HEK293T (cell line): ENCODE data around the gene SH3D21.

Experiments used
- CTCF ChIA-PET: fragments of 350-600 bp; formaldehyde crosslinking; extraction: SDS; loops from one replicate; lab custom pipeline; 2021; ENCODE audit warnings: antibody characterized with exemption, inconsistent platforms; lab: Yijun Ruan, JAX
- POLR2A ChIA-PET: fragments of 350-600 bp; formaldehyde crosslinking; extraction: SDS; loops from one replicate; lab custom pipeline; 2020; ENCODE audit warnings: antibody characterized with exemption, inconsistent platforms; lab: Yijun Ruan, JAX
- DNase-seq: peaks from one replicate; pipeline ENCODE4 v3.0.0; 2012; ENCODE audit warnings: mixed read lengths; ENCODE audit errors: extremely low spot score
- ARNT ChIP-seq: fragments of 450-650 bp; IDR thresholded peaks from 2 replicates; pipeline ENCODE4 v1.6.1; 2017; ENCODE audit warnings: mild to moderate bottlenecking
- BHLHE40 ChIP-seq: fragments of 450-650 bp; IDR thresholded peaks from 2 replicates; pipeline ENCODE4 v1.6.1; 2016; ENCODE audit warnings: mild to moderate bottlenecking, moderate library complexity, borderline replicate concordance
- CTBP1 ChIP-seq: fragments of 450-650 bp; IDR thresholded peaks from 2 replicates; pipeline ENCODE4 v1.6.1; 2016; ENCODE audit warnings: borderline replicate concordance
- ELF4 ChIP-seq: fragments of 450-650 bp; IDR thresholded peaks from 2 replicates; pipeline ENCODE4 v1.6.1; 2017; ENCODE audit warnings: antibody characterized with exemption
- FOXA1 ChIP-seq: fragments of 450-650 bp; IDR thresholded peaks from 2 replicates; pipeline ENCODE4 v1.6.1; 2016; ENCODE audit warnings: mild to moderate bottlenecking
- FOXK2 ChIP-seq: fragments of 450-650 bp; IDR thresholded peaks from 2 replicates; pipeline ENCODE4 v1.6.1; 2016; ENCODE audit warnings: mild to moderate bottlenecking
- FOXM1 ChIP-seq: fragments of 450-650 bp; IDR thresholded peaks from 2 replicates; pipeline ENCODE4 v1.6.1; 2017; ENCODE audit warnings: mild to moderate bottlenecking, borderline replicate concordance
- HDGF ChIP-seq: fragments of 450-650 bp; IDR thresholded peaks from 2 replicates; pipeline ENCODE4 v1.6.1; 2017; ENCODE audit warnings: antibody characterized with exemption, borderline replicate concordance
- L3MBTL2 ChIP-seq: fragments of 450-650 bp; conservative IDR thresholded peaks from 2 replicates; pipeline ENCODE4 v1.6.1; 2016; ENCODE audit warnings: mild to moderate bottlenecking
- LEF1 ChIP-seq: fragments of 450-650 bp; IDR thresholded peaks from 2 replicates; pipeline ENCODE4 v1.6.1; 2017; ENCODE audit warnings: mild to moderate bottlenecking, borderline replicate concordance
- NFRKB ChIP-seq: fragments of 450-650 bp; IDR thresholded peaks from 2 replicates; pipeline ENCODE4 v1.6.1; 2016; ENCODE audit warnings: mild to moderate bottlenecking, moderate library complexity
- SP1 ChIP-seq: fragments of 450-650 bp; IDR thresholded peaks from 2 replicates; pipeline ENCODE4 v1.6.1; 2017
- SUZ12 ChIP-seq: fragments of 450-650 bp; IDR thresholded peaks from 2 replicates; pipeline ENCODE4 v1.6.1; 2016; ENCODE audit warnings: mild to moderate bottlenecking
- TARDBP ChIP-seq: fragments of 450-650 bp; IDR thresholded peaks from 2 replicates; pipeline ENCODE4 v1.6.1; 2016
- ZNF384 ChIP-seq: fragments of 450-650 bp; IDR thresholded peaks from 2 replicates; pipeline ENCODE4 v1.6.1; 2016
- TF ChIP-seq, protein P1 (sequence below): fragments of 450-650 bp; IDR thresholded peaks from 2 replicates; pipeline ENCODE4 v1.6.1; 2016

The SH3D21 gene

DNA sequence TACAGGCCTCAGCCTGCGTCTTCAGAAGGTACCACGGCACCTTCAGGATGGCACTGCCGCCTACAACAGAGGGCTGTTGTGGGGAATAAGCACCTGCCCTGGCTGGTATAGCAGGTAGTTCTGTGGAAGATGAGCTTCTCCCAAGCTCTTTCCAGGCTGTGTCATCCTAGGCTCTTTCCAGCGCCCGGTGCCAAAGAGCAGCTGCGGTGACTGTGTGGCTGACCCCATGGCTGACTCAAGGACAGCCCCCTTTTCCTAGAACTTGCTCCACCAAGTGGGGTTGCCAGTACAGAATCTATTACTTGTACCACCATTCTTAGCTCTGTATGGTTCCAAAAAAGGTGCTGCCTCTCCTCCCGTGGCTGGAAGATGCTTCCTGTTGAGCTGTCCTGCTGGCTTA lies 39.2 kb downstream of the SH3D21 start:
- ChIA-PET POLR2A (interaction anchor here (0.7 kb wide), 1 partner anchor 47 kb away, joined by 3 read pairs; no protein-coding TSS in a partner anchor), CTCF (interaction anchor here (0.5 to 1.2 kb wide), 2 partner anchors 26 to 76 kb away, joined by 3 read pairs; no protein-coding TSS in a partner anchor)
- DNase-seq = no peak
- TF ChIP-seq FOXK2 = no peak
- no peak for TF ChIP-seq BHLHE40
- TF ChIP-seq ELF4 = no peak
- no peak for TF ChIP-seq CTBP1

DNA sequence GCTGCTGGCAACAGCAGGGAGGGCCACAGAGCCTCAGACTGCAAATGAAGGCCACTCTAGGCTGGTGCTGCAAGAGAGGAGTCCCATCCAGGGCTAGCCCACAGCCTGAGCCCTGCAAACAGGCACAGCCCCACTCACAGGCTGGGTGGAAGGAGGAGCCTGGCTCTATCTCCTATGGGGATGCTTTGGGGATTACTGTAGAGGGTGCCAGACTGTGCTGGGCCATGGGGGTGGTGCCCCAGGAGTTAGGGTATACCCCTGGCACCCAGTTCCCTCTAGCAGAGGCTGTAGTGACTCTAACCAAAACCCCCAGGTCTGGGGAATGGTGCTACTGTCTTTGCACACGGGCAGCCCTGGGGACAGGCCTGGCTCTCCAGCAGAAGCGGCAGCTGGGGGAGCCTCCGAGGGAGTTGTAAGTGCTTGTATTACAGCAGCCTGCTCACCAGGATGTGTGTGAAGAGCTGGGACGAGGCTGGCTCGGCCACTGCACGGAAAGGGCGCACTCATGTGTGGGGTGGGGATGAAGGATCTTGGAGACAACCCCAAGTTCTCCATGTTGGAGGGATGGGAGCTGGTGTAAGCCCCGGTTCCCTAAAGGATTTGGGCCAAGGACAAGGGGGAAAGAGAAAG lies 40.7 kb downstream of the SH3D21 start:
- POLR2A ChIA-PET = no interaction called here
- TF ChIP-seq CTBP1 = no peak
- no peak for TF ChIP-seq FOXA1
- TF ChIP-seq, protein P1, sequence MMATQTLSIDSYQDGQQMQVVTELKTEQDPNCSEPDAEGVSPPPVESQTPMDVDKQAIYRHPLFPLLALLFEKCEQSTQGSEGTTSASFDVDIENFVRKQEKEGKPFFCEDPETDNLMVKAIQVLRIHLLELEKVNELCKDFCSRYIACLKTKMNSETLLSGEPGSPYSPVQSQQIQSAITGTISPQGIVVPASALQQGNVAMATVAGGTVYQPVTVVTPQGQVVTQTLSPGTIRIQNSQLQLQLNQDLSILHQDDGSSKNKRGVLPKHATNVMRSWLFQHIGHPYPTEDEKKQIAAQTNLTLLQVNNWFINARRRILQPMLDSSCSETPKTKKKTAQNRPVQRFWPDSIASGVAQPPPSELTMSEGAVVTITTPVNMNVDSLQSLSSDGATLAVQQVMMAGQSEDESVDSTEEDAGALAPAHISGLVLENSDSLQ = no peak
- no peak for TF ChIP-seq FOXK2
- TF ChIP-seq BHLHE40 = no peak
- TF ChIP-seq NFRKB = no peak
- no peak for TF ChIP-seq FOXM1
- TF ChIP-seq LEF1 = no peak
- DNase-seq = no peak
- CTCF ChIA-PET = interaction anchor here (0.8 kb wide), 1 partner anchor 22 kb away, joined by 3 read pairs; no protein-coding TSS in a partner anchor

DNA sequence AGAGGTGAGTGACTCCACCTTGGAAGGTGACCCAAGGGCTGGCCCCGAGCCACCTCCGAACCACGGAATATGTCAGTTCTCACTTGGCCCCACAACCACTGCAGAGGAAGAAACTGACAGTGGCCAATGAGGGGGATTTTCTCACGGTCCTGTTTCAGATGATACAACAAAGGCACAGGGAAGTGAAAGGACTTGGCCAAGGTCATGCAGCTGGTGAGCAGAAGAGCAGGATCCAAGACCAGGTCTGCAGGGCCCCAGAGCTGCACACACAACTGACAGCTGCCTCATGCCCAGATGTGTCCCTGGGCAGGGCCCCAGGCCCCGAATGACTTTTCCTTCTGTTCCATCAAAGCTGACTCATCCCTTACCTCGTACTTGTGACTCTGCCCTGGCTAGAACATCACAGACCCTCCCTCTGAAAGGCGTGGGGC lies 43.1 kb downstream of the SH3D21 start:
- TF ChIP-seq BHLHE40 = no peak
- no peak for TF ChIP-seq SUZ12
- no peak for TF ChIP-seq TARDBP
- TF ChIP-seq CTBP1 = no peak
- no peak for TF ChIP-seq FOXM1
- TF ChIP-seq, protein P1 = no peak
- no peak for TF ChIP-seq FOXA1
- TF ChIP-seq LEF1 = no peak
- TF ChIP-seq HDGF = no peak
- no peak for TF ChIP-seq SP1
- TF ChIP-seq ARNT = no peak
- no peak for TF ChIP-seq ZNF384
- TF ChIP-seq ELF4 = no peak
- POLR2A ChIA-PET = interaction anchor here (0.9 kb wide), 1 partner anchor 38 kb away, joined by 3 read pairs; no protein-coding TSS in a partner anchor
- CTCF ChIA-PET = interaction anchor here (1.1 kb wide), 1 partner anchor 71 kb away, joined by 3 read pairs; no protein-coding TSS in a partner anchor
- no peak for DNase-seq

DNA sequence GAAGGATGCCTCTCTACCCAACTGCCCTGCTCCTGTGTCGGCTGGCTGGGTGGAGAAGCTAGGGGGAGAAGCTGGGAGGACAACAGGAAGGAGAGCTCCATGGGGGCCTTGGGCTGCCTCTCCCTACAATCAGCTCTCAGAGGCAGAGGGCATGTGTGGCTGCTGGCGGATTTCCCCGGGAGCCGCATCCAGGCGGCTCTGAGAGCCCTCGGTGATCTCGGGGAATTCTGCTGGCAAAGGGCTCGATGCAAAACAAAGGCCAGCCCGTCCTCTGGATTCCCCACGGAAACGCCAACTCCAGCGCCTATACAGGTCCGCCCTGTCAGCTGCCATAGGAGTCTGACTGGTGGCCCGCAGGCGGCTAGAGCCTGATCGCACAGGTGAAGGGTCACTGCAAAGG lies 43.7 kb downstream of the SH3D21 start:
- no peak for DNase-seq
- ChIA-PET CTCF (no interaction called here), POLR2A (interaction anchor here (0.9 kb wide), 1 partner anchor 38 kb away, joined by 3 read pairs; no protein-coding TSS in a partner anchor)
- TF ChIP-seq SUZ12 = no peak
- no peak for TF ChIP-seq L3MBTL2
- no peak for TF ChIP-seq CTBP1
- TF ChIP-seq, protein P1 = no peak
- no peak for TF ChIP-seq HDGF
- no peak for TF ChIP-seq TARDBP
- TF ChIP-seq NFRKB = no peak
- TF ChIP-seq BHLHE40 = no peak
- TF ChIP-seq LEF1 = no peak
- no peak for TF ChIP-seq ELF4
- TF ChIP-seq ARNT = no peak
- no peak for TF ChIP-seq SP1
- TF ChIP-seq FOXM1 = no peak

DNA sequence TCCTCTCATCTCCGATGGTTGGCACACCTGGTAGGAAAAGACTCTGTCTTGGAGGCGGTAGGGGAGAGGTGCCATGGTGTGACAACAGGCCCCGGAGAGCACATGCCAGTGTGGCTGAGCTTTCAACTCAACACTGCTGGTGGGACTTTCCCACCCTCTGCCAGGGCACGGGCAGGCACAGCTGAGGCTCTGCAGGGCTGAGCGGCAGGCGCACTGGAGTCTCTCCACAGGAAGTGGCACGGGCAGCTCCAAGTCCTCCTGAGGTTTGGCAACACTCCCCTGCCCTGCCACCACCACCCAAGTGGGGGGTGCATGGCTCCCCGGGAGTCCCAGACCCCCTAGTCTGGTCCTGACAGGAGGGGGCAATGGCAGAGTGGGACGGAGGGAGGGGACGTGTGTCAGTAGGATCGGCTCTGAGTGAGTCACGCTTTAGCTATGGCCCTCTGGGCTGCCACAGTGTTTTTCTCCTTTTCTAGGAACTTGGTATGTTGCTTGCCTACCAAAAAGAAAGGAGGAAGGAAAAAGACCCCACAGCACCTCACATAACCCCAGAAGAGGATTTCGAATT lies 44.6 kb downstream of the SH3D21 start:
- CTCF ChIA-PET = interaction anchor here (0.9 kb wide), 1 partner anchor 10 kb away, joined by 3 read pairs; no protein-coding TSS in a partner anchor
- no peak for DNase-seq

More for the DNA sequence above, 44.6 kb downstream of the SH3D21 start:
- POLR2A ChIA-PET = no interaction called here
- TF ChIP-seq SUZ12 (no peak), L3MBTL2 (no peak), LEF1 (no peak), ZNF384 (no peak), NFRKB (no peak), SP1 (no peak), BHLHE40 (no peak), FOXM1 (no peak), CTBP1 (no peak)
- TF ChIP-seq, protein P1 = no peak
